Astrocyte of the spinal cord (primary cell): ENCODE results near the gene TESMIN.

Source experiments
- DNase-seq: peaks from one replicate; pipeline ENCODE4 v3.0.0; 2011; ENCODE audit warnings: low read depth, low spot score
- H3K4me3 ChIP-seq: 2 replicates; pipeline ENCODE4 v1.5.1; 2011; ENCODE audit warnings: low read depth, mild to moderate bottlenecking, low read length, moderate library complexity
- CTCF ChIP-seq: IDR thresholded peaks from 2 replicates; pipeline ENCODE4 v1.5.1; 2012; ENCODE audit warnings: low read depth, mild to moderate bottlenecking, low read length, inconsistent platforms
- in situ Hi-C: cut with HindIII; loops from 2 replicates; pipeline ENCODE4 v1.10.0; 2017; ENCODE audit warnings: low sequenced_read_pairs

The TESMIN gene

GRCh38 chr11:68751331-68751856 is at the start of gene TESMIN:
Gene TESMIN, minus strand, starts transcription at chr11:68751520. Its CDS starts 860 bp downstream, at chr11:68750660.
- TF ChIP-seq CTCF = no peak
- in situ Hi-C loops = no loop called here
- peak within 1 kb of the TSS; percentile 8 for H3K4me3 ChIP-seq
- peak; percentile 62 for DNase-seq

- no peak overlapping the region for H3K4me3 ChIP-seq
- in situ Hi-C loops = no loop called here
- no peak for DNase-seq
- TF ChIP-seq CTCF = peak; percentile 78
Observed at GRCh38 chr11:68798221-68798813, 47.0 kb upstream of the TESMIN start.

- DNase-seq = no peak
- no peak overlapping the region for H3K4me3 ChIP-seq
- no peak for TF ChIP-seq CTCF
- in situ Hi-C loops = no loop called here
Observed at GRCh38 chr11:68796801-68797200, 45.5 kb upstream of the TESMIN start.

GRCh38 chr11:68792400-68792966 is 41.2 kb upstream of the TESMIN start:
- in situ Hi-C loops = no loop called here
- no peak overlapping the region for H3K4me3 ChIP-seq
- TF ChIP-seq CTCF = no peak
- DNase-seq = no peak

- in situ Hi-C loops = no loop called here
- DNase-seq = no peak
- no peak for TF ChIP-seq CTCF
- no peak overlapping the region for H3K4me3 ChIP-seq
Observed at GRCh38 chr11:68784653-68785052, 33.3 kb upstream of the TESMIN start.

- no peak for DNase-seq
- no peak for TF ChIP-seq CTCF
- in situ Hi-C loops = no loop called here
- H3K4me3 ChIP-seq = no peak overlapping the region
Observed at GRCh38 chr11:68783216-68783821, 32.0 kb upstream of the TESMIN start.
